Effector memory CD4-positive, alpha-beta T cell (primary cell): ENCODE results near the gene MAP1LC3C.
"Not testable (repeated sequence)": the region's sequence is repeated elsewhere in the genome, so short reads cannot be mapped to it uniquely, and the experiment has no call there.

Experiments used
- DNase-seq, 3 donors: peaks; one replicate each; pipeline ENCODE4 v3.0.0-alpha.2; 2020
- H3K27ac ChIP-seq: 2 replicates; pipeline ENCODE4 v1.7.0; 2013; ENCODE audit warnings: mild to moderate bottlenecking, low read length, moderate library complexity; ENCODE audit not compliant: insufficient read depth, poor library complexity, severe bottlenecking
- H3K27me3 ChIP-seq: replicated peaks from 2 replicates; pipeline ENCODE4 v1.7.0; 2013; ENCODE audit warnings: mild to moderate bottlenecking, low read length; ENCODE audit not compliant: insufficient read depth, control insufficient read depth, poor library complexity, severe bottlenecking
- H3K36me3 ChIP-seq: 2 replicates; pipeline ENCODE4 v1.7.0; 2013; ENCODE audit warnings: mild to moderate bottlenecking, low read length, moderate library complexity; ENCODE audit not compliant: control insufficient read depth, insufficient read depth
- H3K4me1 ChIP-seq: 2 replicates; pipeline ENCODE4 v1.7.0; 2013; ENCODE audit warnings: low read length, mild to moderate bottlenecking; ENCODE audit not compliant: control insufficient read depth, insufficient read depth, poor library complexity, severe bottlenecking
- H3K4me3 ChIP-seq: 2 replicates; pipeline ENCODE4 v1.7.0; 2013; ENCODE audit warnings: low read length, low read depth, mild to moderate bottlenecking; ENCODE audit not compliant: insufficient read depth, poor library complexity, severe bottlenecking
- H3K9me3 ChIP-seq: 2 replicates; pipeline ENCODE4 v1.7.0; 2013; ENCODE audit warnings: mild to moderate bottlenecking, low read length, moderate library complexity; ENCODE audit not compliant: control insufficient read depth

The MAP1LC3C gene

DNA sequence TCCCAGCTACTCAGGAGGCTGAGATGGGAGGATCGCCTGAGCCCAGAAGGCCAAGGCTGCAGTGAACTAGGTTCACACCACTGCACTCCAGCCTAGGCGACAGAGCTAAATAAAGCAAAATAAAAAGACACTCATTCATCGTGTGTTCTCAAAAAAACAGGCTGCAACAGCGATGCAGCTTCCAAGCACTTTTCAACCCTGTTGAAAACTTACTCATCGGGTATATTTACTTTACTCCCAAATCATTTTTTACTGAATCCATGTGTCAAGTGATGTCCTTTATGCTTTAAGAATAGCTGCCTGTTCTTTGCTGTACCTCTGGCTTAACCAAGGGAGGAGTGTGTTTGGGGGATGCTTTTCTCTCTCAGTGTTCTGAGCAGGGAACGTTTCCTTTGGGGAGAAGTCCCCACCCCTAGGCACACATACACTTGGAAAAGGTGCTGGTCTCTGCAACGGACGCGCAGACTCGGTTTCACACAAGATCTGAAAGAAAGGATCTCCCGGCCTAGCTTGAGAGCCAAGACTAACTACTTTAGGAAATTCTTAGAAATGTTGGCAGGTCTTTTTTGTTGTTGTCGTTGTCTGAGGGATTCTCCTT, 1.4 kb downstream of the MAP1LC3C start:
- H3K36me3 ChIP-seq: no peaks in the 10 kb centered on the region
- no peaks in the 10 kb centered on the region for H3K4me1 ChIP-seq
- no peak for DNase-seq
- H3K27me3 ChIP-seq: no peaks in the 10 kb centered on the region
- no peak overlapping the region for H3K27ac ChIP-seq
- H3K4me3 ChIP-seq: no peak overlapping the region
- H3K9me3 ChIP-seq: no peaks in the 10 kb centered on the region

DNA sequence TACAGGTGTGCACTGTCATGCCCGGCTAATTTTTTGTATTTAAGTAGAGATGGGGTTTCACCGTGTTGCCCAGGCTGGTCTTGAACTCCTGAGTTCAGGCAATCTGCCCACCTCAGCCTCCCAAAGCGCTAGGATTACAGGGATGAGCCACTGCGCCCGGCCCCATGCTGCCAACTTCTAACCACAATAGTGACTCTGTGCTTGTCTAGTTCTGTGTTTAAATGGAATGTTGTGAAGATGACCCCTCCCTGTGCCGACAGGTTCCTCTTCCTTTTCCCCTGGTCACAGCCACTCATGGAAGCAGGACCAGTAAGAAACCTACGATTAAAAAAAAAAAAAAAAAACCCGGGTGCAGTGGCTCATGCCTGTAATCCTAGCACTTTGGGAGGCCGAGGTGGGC, 4.7 kb downstream of the MAP1LC3C start:
- Histone ChIP-seq H3K27ac (no peak overlapping the region), H3K9me3 (no peaks in the 10 kb centered on the region), H3K4me1 (no peaks in the 10 kb centered on the region), H3K4me3 (no peak overlapping the region), H3K27me3 (no peaks in the 10 kb centered on the region), H3K36me3 (no peaks in the 10 kb centered on the region)
- DNase-seq: no peak

DNA sequence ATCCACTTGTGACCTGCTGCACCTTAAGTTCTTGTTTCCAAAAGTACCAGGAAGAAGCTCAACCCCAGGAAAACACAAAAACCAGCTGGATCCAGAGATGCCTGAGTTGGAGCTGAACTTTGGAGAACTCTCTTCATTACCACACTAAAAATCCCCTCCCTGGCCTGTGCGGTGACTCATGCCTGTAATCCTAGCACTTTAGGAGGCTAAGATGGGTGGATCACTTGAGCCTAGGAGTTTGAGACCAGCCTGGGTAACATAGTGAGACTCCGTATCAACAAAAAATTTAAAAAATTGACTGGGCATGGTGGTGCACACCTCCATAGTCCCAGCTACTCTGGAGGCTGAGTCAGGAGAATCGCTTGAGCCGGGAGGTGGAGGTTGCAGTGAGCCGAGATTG, 6.2 kb downstream of the MAP1LC3C start:
- Histone ChIP-seq H3K27ac (no peak overlapping the region), H3K9me3 (no peaks in the 10 kb centered on the region), H3K27me3 (no peaks in the 10 kb centered on the region), H3K36me3 (no peaks in the 10 kb centered on the region), H3K4me1 (no peaks in the 10 kb centered on the region), H3K4me3 (no peak overlapping the region)
- DNase-seq: no peak

DNA sequence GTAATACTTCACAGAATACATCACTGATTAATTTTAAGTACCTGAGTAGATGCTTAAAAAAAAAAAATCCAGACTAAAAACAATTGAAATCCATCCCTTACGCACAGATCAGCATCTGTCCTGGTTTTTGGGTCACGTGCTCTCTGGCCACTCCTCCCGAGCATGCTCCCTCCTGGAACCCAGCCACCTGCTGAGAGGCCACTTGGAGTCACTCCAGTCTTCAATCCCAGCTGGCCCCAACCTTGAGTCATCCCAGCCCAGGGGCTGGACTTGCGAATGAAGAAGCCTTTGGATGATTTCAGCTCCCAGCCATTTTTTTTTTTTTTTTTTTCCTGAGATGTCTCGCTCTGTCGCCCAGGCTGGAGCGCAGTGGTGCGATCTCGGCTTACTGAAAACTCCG, 8.9 kb downstream of the MAP1LC3C start:
- no peaks in the 10 kb centered on the region for H3K9me3 ChIP-seq
- no peaks in the 10 kb centered on the region for H3K27me3 ChIP-seq
- H3K4me3 ChIP-seq: no peak overlapping the region
- H3K4me1 ChIP-seq: no peaks in the 10 kb centered on the region
- H3K36me3 ChIP-seq: no peaks in the 10 kb centered on the region
- no peak for DNase-seq
- H3K27ac ChIP-seq: no peak overlapping the region

DNA sequence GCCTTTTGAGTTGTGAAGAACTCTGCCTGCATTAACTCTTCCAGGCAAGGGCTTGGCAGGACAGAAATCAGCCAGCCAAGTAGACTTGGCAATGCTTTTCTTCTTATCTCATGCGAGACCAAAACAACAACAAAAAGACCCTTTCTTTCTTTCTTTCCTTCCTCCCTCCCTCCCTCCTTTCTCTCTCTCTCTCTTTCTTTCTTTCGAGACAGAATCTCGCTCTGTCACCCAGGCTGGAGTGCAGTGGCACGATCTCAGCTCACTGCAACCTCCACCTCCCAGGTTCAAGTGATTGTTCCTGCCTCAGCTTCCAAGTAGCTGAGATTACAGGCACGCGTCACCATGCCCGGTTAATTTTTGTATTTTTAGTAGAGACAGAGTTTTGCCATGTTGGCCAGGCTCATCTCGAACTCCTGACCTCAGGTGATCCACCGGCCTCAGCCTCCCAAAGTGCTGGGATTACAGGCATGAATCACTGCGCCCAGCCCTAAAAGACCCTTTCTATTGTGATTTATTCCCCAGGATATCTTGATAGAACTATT, 10.4 kb downstream of the MAP1LC3C start:
- not testable (repeated sequence) for H3K4me1 ChIP-seq, H3K27me3 ChIP-seq, DNase-seq, H3K9me3 ChIP-seq, H3K27ac ChIP-seq, H3K36me3 ChIP-seq, H3K4me3 ChIP-seq

DNA sequence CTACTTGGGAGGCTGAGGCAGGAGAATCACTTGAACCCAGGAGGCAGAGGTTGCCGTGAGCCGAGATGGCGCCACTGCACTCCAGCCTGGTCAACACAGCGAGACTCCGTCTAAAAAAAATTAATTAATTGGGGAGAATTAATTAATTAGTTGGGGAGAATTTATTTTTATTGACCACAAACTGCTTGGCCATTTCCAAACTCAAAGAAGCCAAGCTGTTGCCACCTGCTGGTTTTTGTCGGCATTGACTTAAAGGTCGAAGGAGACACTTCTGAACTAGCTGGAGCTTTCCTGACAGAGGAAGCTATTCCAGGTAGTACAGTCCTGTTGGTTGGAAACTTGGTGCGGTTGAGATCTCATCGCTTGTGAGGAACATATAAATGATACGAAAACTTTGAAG, 13.1 kb downstream of the MAP1LC3C start:
- Histone ChIP-seq H3K4me1 (no peaks in the 10 kb centered on the region), H3K27me3 (no peaks in the 10 kb centered on the region), H3K9me3 (no peaks in the 10 kb centered on the region), H3K36me3 (no peaks in the 10 kb centered on the region), H3K4me3 (no peak overlapping the region), H3K27ac (no peak overlapping the region)
- DNase-seq: no peak

DNA sequence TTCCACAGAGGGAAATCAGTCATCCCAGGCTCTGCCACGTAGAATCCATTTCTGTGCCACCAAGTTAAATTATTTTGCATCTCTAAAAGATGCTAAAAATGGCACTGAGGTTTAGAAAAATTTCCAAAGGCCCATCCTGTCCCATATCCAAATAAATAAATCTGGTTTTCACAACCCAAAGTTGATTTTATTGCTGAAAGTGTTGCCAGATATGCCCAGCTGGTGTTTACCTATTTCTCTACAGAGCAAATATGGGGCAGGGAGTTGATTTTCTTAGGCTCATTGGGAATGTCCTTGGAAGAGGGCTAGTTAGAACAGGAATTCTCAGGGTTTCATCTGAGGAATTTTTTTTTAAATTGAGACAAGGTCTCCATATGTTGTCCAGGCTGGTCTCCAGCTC, 19.0 kb downstream of the MAP1LC3C start:
- H3K27ac ChIP-seq: no peak overlapping the region
- H3K27me3 ChIP-seq: no peaks in the 10 kb centered on the region
- no peak overlapping the region for H3K4me3 ChIP-seq
- H3K9me3 ChIP-seq: no peaks in the 10 kb centered on the region
- H3K4me1 ChIP-seq: no peaks in the 10 kb centered on the region
- no peak for DNase-seq
- H3K36me3 ChIP-seq: no peaks in the 10 kb centered on the region

DNA sequence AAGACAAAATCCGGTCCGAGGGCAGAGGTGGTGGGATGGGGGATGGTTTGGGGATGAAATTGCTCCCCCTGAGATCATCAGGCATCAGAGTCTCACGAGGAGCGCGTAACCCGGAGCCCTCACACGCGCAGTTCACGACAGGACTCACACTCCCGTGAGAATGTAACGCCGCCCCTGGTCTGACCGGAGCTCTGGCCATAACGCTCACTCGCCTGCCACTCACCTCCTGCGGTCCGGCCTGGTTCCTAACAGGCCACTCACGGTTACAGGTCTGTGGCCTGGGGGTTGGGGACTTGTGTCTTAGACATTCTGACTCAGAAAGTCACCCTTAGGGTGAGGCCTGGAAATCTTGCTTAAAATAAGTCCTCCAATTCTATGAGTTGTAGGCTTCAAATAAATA, 19.8 kb downstream of the MAP1LC3C start:
- Histone ChIP-seq H3K4me3 (no peak overlapping the region), H3K27me3 (no peaks in the 10 kb centered on the region), H3K9me3 (no peaks in the 10 kb centered on the region), H3K4me1 (no peaks in the 10 kb centered on the region), H3K36me3 (no peaks in the 10 kb centered on the region), H3K27ac (no peak overlapping the region)
- no peak for DNase-seq

DNA sequence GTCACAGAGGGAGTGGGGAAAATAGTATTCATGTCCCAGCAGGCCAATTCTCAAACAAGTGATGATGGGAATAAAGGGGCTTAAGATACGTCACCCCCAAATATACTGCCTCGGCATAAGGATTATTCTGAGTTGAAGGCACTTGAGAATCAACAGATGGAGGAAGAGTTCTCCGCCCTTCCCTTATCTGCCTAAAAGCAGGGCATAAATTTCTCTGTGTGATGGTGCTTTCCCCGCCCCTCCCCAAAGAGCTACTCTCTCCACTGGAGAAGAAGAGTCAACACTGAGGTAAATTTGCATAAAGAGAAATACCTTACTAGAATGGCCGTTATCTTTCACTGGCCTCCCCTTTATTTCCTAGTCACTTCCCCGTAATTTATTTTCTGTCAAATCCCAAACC, 22.7 kb downstream of the MAP1LC3C start:
- no peaks in the 10 kb centered on the region for H3K4me1 ChIP-seq
- no peaks in the 10 kb centered on the region for H3K9me3 ChIP-seq
- H3K27me3 ChIP-seq: no peaks in the 10 kb centered on the region
- no peak overlapping the region for H3K4me3 ChIP-seq
- no peak for DNase-seq
- no peaks in the 10 kb centered on the region for H3K36me3 ChIP-seq
- H3K27ac ChIP-seq: no peak overlapping the region

DNA sequence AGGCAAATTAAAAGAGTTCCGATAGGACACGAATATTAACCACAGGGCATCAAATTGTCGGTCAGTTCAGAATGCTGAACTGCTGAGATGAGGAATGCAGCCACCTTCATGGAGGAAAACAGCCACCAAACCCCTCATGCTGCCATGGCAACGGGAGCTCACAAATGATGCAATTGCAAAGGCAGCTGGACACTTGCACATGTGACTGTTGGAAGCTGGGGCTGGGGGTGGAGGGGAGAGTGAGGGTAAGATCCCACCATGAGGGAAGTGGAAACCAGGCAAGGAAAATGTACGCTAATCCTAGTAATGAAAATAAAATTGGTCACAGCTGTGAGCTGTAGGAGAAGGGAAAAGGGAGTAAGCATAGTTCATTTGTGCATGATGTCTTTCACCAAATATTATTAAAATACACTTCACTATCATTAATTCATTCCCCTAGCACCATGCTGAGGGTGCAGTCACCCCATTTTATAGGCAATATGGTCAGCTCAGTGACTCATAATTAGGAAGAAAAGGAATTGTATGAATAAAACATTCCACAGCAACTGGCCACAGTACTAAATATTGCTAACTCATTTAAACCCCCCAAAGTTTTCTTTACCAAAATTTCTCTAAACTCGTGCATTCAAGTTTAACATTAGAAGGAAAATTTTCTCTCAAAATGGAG, 26.1 kb downstream of the MAP1LC3C start:
- no peak for DNase-seq
- H3K27me3 ChIP-seq: no peaks in the 10 kb centered on the region
- H3K4me3 ChIP-seq: no peak overlapping the region
- H3K36me3 ChIP-seq: no peaks in the 10 kb centered on the region
- no peak overlapping the region for H3K27ac ChIP-seq
- H3K4me1 ChIP-seq: no peaks in the 10 kb centered on the region
- H3K9me3 ChIP-seq: no peaks in the 10 kb centered on the region
